NCI-H460 (cell line): ENCODE data around the gene ABCD2. TPM values are rescaled to one million over a fixed set of nuclear protein-coding genes. Genes with fewer than 3 reads are reported as not detected.
"Not testable (repeated sequence)": the region's sequence is repeated elsewhere in the genome, so short reads cannot be mapped to it uniquely, and the experiment has no call there.

Source experiments
- DNase-seq: peaks from one replicate; pipeline ENCODE4 v3.0.0-alpha.2; 2016; ENCODE audit warnings: low read depth; ENCODE audit errors: extremely low read depth
- small RNA-seq, 2 experiments: library from RNA; depleted of rRNA; stranded (forward); fragments of <200 nt; gene quantifications; one replicate each; pipeline ENCODE3, GENCODE V24; 2014
- total RNA-seq: library from RNA; depleted of rRNA; stranded (reverse); fragments of >200 nt; shearing (Covaris generic); gene quantifications from 2 replicates; pipeline ENCODE4 v1.2.3, GENCODE V29; 2014; rRNA removed

The ABCD2 gene
- total RNA-seq, 1 experiment from 2014 or later, result not detected

DNA sequence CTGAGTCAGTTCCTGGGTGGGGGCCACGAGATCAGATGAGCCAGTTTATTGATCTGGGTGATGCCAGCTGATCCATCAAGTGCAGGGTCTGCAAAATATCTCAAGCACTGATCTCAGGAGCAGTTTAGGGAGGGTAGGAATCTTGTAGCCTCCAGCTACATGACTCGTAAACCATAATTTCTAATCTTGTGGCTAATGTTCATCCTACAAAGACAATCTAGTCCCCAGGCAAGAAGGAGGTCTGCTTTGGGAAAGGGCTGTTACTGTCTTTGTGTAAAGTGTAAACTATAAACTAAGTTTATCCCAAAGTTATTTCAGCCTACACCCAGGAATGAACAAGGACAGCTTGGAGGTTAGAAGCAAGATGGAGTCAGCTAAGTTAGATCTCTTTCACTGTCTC lies 75.4 kb downstream of the ABCD2 start:
- not testable (repeated sequence) for DNase-seq

DNA sequence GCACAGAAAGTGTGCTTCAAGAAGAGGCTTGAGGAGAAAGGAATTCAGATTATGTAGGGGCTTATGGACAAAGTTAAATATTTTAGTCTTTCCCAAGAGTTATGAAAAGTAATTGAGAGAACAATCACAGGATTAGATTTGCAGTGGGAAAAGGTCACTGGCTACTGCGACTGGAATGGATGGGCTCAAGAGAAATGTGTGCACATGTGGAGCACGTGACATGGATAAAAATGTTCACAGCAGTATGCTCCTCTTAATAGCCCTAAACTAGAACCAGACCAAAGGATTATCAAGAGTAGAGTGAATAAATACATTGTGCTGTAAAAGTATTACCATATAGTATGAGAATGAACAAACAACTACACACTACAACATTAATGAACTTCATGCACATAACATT lies 78.1 kb downstream of the ABCD2 start:
- no peak for DNase-seq

DNA sequence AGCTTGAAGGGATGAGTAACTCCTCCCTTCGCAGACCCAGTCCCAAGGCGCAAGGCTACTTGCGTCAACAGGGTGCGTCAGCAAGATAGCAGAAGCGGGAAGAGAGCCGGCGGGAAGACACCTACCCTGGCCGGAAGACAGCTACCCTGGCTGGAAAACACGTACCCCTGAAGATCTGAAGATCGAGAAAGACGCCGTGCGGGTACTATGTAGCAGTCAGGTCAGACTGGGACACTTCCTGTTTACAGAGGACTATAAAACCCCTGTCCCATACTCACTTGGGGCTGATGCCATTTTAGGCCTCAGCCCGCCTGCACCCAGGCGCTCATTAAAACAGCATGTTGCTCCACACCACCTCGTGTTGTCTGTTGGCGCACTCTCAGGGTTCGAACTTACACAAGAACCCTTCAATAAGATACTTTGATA lies 80.9 kb downstream of the ABCD2 start:
- no peak for DNase-seq

DNA sequence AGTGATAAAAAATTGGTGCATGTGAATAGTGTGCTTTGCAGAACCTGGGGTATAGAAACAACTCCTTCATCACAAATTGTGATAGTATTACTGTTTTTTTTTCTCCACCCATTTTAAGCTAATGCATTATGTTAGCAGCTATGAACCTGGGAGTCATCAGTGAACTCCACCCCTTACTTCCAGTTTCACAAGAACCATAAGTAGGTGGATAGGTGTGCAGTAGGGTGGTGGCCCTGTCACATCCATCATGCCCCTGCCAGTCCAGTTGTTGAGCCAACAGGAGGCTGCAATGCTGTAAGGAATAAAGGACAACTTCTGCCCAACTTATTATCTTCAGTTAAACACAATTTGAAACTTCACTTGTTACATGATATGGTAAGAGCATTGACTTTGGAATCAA lies 85.7 kb downstream of the ABCD2 start:
- DNase-seq, result no peak

DNA sequence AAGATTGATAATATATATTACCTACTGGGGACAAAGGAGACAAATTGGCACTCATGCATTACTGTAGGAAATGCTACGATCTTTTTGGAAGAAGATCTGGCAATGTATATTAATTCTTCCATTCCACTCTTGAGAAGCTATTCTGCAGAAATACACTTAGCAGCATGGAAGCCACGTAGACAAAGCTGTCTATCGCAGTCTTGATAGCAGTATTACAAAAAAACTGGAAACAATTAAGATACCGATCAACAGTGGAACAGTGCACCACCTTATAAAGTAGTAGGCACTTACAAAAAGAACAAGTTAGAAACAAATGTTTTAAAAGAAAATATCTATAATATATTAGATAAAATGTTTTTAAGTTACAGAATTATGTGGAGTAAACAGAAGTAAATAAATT lies 87.2 kb downstream of the ABCD2 start:
- DNase-seq, result no peak

DNA sequence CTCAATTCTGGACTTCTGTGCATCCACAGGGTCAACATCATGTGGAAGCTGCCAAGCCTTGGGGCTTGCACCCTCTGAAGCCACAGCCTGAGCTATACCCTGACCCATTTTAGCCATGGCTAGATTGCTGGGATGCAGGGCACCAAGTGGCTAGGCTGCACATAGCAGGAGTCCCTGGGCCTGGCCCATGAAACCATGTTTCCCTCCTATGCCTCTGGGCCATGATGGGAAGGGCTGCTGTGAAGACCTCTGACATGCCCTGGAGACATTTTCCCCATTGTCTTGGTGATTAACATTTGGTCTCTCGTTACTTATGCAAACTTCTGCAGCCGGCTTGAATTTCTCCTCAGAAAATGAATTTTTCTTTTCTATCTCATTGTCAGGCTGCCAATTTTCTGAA lies 92.6 kb downstream of the ABCD2 start:
- no peak for DNase-seq

DNA sequence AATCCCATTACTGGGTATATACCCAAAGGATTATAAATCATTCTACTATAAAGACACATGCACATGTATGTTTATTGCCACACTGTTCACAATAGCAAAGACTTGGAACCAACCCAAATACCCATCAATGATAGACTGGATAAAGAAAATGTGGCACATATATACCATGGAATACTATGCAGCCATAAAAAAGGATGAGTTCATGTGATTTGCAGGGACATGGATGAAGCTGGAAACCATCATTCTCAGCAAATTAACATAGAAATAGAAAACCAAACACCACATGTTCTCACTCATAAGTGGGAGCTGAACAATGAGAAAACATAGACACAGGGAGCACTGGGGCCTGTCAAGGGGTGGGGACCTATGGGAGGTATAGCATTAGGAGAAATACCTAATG lies 97.4 kb downstream of the ABCD2 start:
- DNase-seq, result not testable (repeated sequence)

DNA sequence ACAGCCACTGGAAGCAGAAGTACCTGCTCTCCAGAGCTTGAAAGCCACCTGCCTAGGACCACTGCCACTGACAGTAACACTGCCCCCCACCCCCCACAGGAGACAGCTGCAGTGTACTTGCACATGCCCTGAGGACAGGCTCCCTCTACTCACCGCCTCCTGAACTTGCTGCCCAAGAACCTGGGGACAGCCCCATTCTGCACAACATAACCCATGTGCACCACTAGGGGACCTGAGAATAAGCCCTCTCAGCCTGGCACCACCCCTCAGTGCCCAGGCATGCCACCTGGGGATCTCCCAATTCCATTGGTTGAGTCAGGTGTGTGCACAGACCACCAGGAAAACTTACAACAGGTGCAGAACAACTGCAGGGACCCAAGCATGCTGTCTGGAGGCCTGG lies 109.6 kb downstream of the ABCD2 start:
- no peak for DNase-seq

DNA sequence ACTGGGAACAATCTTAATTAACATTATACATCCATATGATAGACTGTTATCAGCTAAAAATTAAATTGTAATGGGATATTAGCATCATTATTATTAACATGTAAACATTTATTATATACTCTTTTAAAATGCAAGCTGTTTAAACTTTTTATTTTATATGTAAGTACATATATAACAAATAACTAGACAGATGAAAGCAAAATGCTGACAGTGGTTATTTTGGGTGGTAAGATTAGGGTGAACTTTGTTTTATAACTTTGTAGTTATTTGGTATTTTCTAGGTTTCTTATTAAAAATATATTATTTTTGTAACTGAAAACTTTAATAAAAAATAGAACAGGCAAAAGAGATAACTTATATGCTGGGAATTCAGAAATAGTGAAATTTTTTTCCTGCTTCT lies 114.0 kb downstream of the ABCD2 start:
- DNase-seq, result no peak

DNA sequence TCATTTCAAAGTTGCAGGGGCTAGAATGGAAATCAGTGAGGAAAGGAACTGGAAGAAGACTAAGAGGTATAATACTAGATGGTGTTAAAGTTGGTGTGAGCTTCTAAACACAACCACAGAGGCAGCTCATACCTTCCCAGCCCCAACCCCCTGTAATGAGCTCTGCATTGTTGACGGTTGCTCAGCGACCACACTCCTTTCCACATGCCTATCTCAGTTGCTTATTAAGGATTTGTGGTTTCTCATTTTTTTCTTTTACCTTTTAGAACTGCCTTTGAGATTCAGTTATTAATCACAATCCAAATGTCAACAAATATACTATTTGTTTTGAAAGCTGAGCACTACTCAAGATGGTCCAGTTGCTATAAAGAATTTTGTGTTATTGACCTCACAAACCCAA lies 114.6 kb downstream of the ABCD2 start:
- no peak for DNase-seq

DNA sequence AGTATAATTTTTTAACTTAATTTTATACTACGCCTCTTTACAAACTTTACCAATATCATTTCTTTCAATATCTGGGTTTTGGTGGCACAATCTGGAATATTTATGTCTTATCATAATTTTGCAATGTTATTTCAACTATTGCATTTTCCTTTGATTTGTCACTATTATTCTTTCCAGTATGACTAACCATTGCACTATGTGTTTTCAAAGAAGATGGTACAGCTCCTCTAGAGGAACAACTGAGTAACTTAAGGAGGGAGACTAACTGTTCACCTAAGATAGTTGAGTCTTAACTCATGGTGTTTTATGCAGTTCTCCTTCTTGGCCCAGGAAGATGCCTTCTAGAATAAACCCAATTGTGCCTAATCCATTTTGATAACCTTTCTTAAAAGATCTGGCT lies 116.2 kb downstream of the ABCD2 start:
- DNase-seq, result peak; percentile 50

DNA sequence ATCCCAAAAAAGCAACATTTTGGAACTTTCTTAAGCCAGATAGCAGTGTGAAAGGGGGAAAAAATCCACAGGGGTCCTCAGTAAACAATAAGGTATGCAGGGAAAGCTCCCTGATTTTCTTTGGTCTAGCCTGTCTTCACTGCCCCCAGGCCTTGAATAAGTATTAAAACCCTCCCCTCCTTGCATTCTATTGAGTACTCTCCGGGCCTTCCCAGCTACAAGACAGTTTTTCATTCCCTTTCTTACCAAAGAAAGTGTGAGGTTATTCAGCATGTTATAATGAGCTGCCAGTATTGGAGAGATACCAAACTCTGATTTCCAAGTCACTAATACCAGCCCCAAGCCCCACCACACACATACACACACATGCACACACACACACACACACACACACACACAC lies 116.9 kb downstream of the ABCD2 start:
- DNase-seq, result no peak

Small RNAs within 50 kb of the gene (small RNA-seq; reads per million reads assigned to genes)
- 0 reads per million in 2 experiments for gene AC121334.2

Other genes with a start within 250 kb of the ABCD2 start
- 83.2 and 102 TPM in 2 replicates for gene KIF21A, start 176.7 kb downstream of the ABCD2 start, total RNA-seq